AG04450 (cell line): ENCODE results near the gene ZMPSTE24. TPM values are rescaled to one million over a fixed set of nuclear protein-coding genes. Genes with fewer than 3 reads are reported as not detected.

ENCODE experiments used
- CTCF ChIA-PET: fragments of 300-600, 350-600 bp; formaldehyde crosslinking; extraction: SDS; loops from one replicate; lab custom pipeline; 2022; ENCODE audit warnings: antibody characterized with exemption, inconsistent platforms; lab: Charles Lee
- POLR2A ChIA-PET: fragments of 350-600 bp; formaldehyde crosslinking; extraction: SDS; loops from one replicate; lab custom pipeline; 2021; ENCODE audit warnings: antibody characterized with exemption, inconsistent platforms; lab: Yijun Ruan, JAX
- DNase-seq: peaks from one replicate; pipeline ENCODE4 v3.0.0-alpha.2; 2011; ENCODE audit warnings: low read depth, low spot score
- H3K27ac ChIP-seq: one replicate; pipeline ENCODE4 v1.5.1; 2012; ENCODE audit warnings: low read depth, low read length, control low read depth
- H3K27me3 ChIP-seq: one replicate; pipeline ENCODE4 v1.6.0; 2012; ENCODE audit warnings: low read length; ENCODE audit not compliant: control insufficient read depth, insufficient read depth
- H3K4me3 ChIP-seq: 2 replicates; pipeline ENCODE4 v1.5.1; 2011; ENCODE audit warnings: mild to moderate bottlenecking, low read depth, low read length, control low read depth
- H3K9me3 ChIP-seq: 2 replicates; pipeline ENCODE4 v1.5.1; 2012; ENCODE audit warnings: low read length; ENCODE audit not compliant: control insufficient read depth, insufficient read depth
- CTCF ChIP-seq: IDR thresholded peaks from 2 replicates; pipeline ENCODE4 v1.5.1; 2011; ENCODE audit warnings: low read depth, low read length, control low read depth, inconsistent platforms
- polyA plus RNA-seq: library from polyadenylated mRNA; depleted of rRNA; stranded (reverse); fragments of >200 nt; gene quantifications from 2 replicates; pipeline ENCODE4 v1.2.3, GENCODE V29; 2011

The ZMPSTE24 gene
- polyA plus RNA-seq, 1 experiment, result 55.8 TPM

- H3K27me3 ChIP-seq, result no peaks in the 10 kb centered on the region
- CTCF ChIA-PET, result interaction anchor here (1.3 kb wide), 1 partner anchor 90 kb away, joined by 4 read pairs; no protein-coding TSS in a partner anchor
- H3K9me3 ChIP-seq, result no peaks in the 10 kb centered on the region
- POLR2A ChIA-PET, result no interaction called here
- no peak for DNase-seq
- H3K4me3 ChIP-seq, result no peak overlapping the region
- H3K27ac ChIP-seq, result no peak overlapping the region
- no peak for TF ChIP-seq CTCF
These were observed 9.6 kb upstream of the ZMPSTE24 start for GRCh38 chr1:40248412-40248811.

- H3K27me3 ChIP-seq, result no peaks in the 10 kb centered on the region
- no peak for DNase-seq
- TF ChIP-seq CTCF, result no peak
- CTCF ChIA-PET, result no interaction called here
- no peaks in the 10 kb centered on the region for H3K9me3 ChIP-seq
- POLR2A ChIA-PET, result no interaction called here
- H3K27ac ChIP-seq, result no peak overlapping the region
- H3K4me3 ChIP-seq, result no peak overlapping the region
These were observed 6.6 kb upstream of the ZMPSTE24 start for GRCh38 chr1:40251456-40251855.

- CTCF ChIA-PET, result no interaction called here
- Histone ChIP-seq H3K27ac (no peak overlapping the region), H3K27me3 (no peaks in the 10 kb centered on the region), H3K4me3 (no peak overlapping the region), H3K9me3 (no peaks in the 10 kb centered on the region)
- no peak for TF ChIP-seq CTCF
- POLR2A ChIA-PET, result no interaction called here
- DNase-seq, result no peak
These were observed 5.4 kb upstream of the ZMPSTE24 start for GRCh38 chr1:40252601-40253000.

GRCh38 chr1:40255231-40255630, 2.8 kb upstream of the ZMPSTE24 start:
- ChIA-PET CTCF (interaction anchor here (0.6 to 2.7 kb wide), 2 partner anchors 60 to 102 kb away, joined by 3 to 10 read pairs; no protein-coding TSS in a partner anchor), POLR2A (no interaction called here)
- Histone ChIP-seq H3K27ac (no peak overlapping the region), H3K4me3 (no peak overlapping the region), H3K27me3 (no peaks in the 10 kb centered on the region), H3K9me3 (no peaks in the 10 kb centered on the region; the same call in 1 of the 2 replicates)
- DNase-seq, result no peak
- TF ChIP-seq CTCF, result no peak

- Histone ChIP-seq H3K4me3 (peak overlapping the region; percentile 99), H3K27ac (no peak overlapping the region), H3K9me3 (no peaks in the 10 kb centered on the region; the same call in 1 of the 2 replicates), H3K27me3 (no peaks in the 10 kb centered on the region)
- DNase-seq, result no peak
- CTCF ChIA-PET, result interaction anchor here (1.4 to 2.7 kb wide), 2 partner anchors 59 to 104 kb away, joined by 10 read pairs; no protein-coding TSS in a partner anchor
- TF ChIP-seq CTCF, result no peak
- POLR2A ChIA-PET, result no interaction called here
These were observed 1.5 kb upstream of the ZMPSTE24 start for GRCh38 chr1:40256401-40257084.
